Tibial artery (tissue), 4 donors: ENCODE measurements around the gene GBF1.
A peak's percentile ranks its signal among the peaks of the same experiment; 100 is the strongest.

Source experiments
- DNase-seq, 2 donors: peaks; one replicate each; pipeline ENCODE4 v3.0.0-alpha.2; 2019
- H3K27ac ChIP-seq, 2 donors: fragments of 200-600 bp; sonication (generic) in 1 of 2; 1 replicate in 1 of 2; 2 replicates in 1 of 2; pipeline ENCODE4 v1.5.1; 2018 to 2019; ENCODE audit warnings: mild to moderate bottlenecking in 1 of 2
- H3K27me3 ChIP-seq, 2 donors: fragments of 200-600 bp; sonication (generic) in 1 of 2; one replicate each; pipeline versions ENCODE4 v1.5.1 to v1.6.0; 2016 to 2019
- H3K36me3 ChIP-seq, 3 donors: fragments of 200-600 bp; sonication (generic) in 2 of 3; one replicate each; pipeline ENCODE4 v1.5.1; 2016 to 2019; ENCODE audit warnings: mild to moderate bottlenecking in 2 of 3
- H3K4me1 ChIP-seq, 4 donors: fragments of 200-600 bp; sonication (generic) in 2 of 4; 1 replicate in 3 of 4; 2 replicates in 1 of 4; pipeline ENCODE4 v1.5.1; 2016 to 2019
- H3K4me3 ChIP-seq, 2 donors: fragments of 200-600 bp; sonication (generic) in 1 of 2; 1 replicate in 1 of 2; 2 replicates in 1 of 2; pipeline ENCODE4 v1.5.1; 2018 to 2019; ENCODE audit warnings: mild to moderate bottlenecking in 2 of 2
- H3K9me3 ChIP-seq, 3 donors: fragments of 200-600 bp; sonication (generic) in 1 of 3; one replicate each; pipeline ENCODE4 v1.5.1; 2016 to 2019
- intact Hi-C: fragments of 100-400 bp; cut with DNase I; formaldehyde crosslinking; loops from one replicate; pipeline ENCODE4 v1.15.0; 2023; ENCODE audit warnings: low total_unique reads
- TF ChIP-seq, protein P1 (sequence below), 2 experiments: fragments of 200-600 bp in 1 of 2; fragments of 450-650 bp in 1 of 2; IDR thresholded peaks; one replicate each; pipeline ENCODE4 v1.5.1; 2017 to 2019; ENCODE audit warnings: antibody characterized with exemption in 2 of 2, mild to moderate bottlenecking in 1 of 2, moderate library complexity in 1 of 2

Gene GBF1

DNA sequence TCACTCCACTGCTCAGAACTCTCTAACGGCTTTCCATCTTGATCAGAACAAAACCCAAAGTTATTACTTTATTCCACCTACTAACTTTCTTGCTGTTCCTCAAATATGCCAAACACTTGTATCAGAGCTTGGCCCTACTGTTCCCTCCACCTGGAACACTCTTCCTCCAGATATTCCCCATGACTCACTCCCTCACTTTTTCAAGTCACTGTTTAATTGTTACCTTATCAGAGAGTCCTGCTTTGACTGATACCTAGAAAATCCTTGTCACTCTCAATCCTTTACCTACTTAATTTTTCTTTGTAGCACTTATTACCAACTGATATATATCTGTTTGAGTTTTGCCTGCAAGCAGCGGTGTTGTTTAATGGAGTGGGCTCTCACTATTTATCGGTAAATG is 144.6 kb downstream of the GBF1 start:
- no peaks in the 10 kb centered on the region for H3K27me3 ChIP-seq
- intact Hi-C loops, result no loop called here

DNA sequence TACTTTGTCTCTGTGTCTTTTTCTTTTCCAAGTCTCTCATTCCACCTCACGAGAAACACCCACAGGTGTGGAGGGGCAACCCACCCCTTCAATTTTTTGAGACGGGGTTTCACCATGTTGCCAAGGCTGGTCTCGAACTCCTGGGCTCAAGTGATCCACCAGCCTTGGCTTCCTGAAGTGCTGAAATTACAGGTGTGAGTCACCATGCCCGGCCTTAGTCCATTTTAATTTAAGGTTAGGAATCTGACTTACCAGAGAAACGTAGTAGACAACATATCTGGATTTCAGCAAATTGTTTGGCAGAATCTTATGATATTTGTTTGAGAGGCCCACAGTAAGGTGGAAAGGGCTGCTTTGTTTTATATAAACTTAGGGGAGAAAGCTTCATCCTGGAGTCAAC is 147.0 kb downstream of the GBF1 start:
- TF ChIP-seq, protein P1, sequence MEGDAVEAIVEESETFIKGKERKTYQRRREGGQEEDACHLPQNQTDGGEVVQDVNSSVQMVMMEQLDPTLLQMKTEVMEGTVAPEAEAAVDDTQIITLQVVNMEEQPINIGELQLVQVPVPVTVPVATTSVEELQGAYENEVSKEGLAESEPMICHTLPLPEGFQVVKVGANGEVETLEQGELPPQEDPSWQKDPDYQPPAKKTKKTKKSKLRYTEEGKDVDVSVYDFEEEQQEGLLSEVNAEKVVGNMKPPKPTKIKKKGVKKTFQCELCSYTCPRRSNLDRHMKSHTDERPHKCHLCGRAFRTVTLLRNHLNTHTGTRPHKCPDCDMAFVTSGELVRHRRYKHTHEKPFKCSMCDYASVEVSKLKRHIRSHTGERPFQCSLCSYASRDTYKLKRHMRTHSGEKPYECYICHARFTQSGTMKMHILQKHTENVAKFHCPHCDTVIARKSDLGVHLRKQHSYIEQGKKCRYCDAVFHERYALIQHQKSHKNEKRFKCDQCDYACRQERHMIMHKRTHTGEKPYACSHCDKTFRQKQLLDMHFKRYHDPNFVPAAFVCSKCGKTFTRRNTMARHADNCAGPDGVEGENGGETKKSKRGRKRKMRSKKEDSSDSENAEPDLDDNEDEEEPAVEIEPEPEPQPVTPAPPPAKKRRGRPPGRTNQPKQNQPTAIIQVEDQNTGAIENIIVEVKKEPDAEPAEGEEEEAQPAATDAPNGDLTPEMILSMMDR (IDR thresholded peaks at IDR 0.05), result no peak
- H3K9me3 ChIP-seq, result no peaks in the 10 kb centered on the region
- intact Hi-C loops, result no loop called here
- peaks cover 0 to 4% (median 0%) of the 10 kb centered on the region in 3 donors for H3K36me3 ChIP-seq
- DNase-seq, result no peak
- H3K27me3 ChIP-seq, result no peaks in the 10 kb centered on the region
- H3K4me1 ChIP-seq, result peaks cover 0 to 25% (median 20%) of the 10 kb centered on the region in 4 donors
- no peak overlapping the region for H3K27ac ChIP-seq
- no peak overlapping the region for H3K4me3 ChIP-seq

More for the DNA sequence above, 144.6 kb downstream of the GBF1 start:
- no peak for DNase-seq
- no peak overlapping the region for H3K4me3 ChIP-seq
- H3K27ac ChIP-seq, result no peak overlapping the region
- H3K9me3 ChIP-seq, result no peaks in the 10 kb centered on the region
- H3K36me3 ChIP-seq, result no peaks in the 10 kb centered on the region
- TF ChIP-seq, protein P1 (IDR thresholded peaks at IDR 0.05), result no peak
- peaks cover 0 to 17% (median 11%) of the 10 kb centered on the region in 4 donors for H3K4me1 ChIP-seq

DNA sequence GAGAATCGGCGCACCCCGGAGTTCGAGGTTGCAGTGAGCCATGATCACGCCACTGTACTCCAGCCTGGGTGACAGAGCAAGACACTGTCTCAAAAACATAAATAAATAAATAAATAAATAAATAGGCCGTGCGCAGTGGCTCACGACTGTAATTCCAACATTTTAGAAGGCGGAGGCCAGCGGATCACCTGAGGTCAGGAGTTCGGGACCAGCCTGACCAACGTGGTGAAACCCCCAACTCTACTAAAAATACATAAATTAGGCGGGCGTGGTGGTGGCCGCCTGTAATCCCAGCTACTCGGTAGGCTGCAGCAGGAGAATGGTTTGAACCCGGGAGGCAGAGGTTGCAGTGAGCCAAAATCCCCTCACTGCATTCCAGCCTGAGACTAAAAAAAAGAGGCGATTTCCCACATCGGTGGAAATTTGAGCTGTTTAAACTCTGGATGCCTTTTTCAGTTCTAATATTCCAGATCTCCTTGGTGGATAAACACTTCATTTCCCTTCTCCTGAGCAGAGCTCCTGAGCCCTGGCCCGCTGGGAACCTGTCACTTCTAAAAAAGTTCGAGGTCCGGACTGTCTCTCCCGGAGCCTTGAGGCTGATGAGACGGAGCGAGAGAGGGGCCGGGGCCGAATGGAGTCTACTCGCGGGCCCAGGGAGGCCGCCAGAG is 148.2 kb downstream of the GBF1 start:
- Histone ChIP-seq H3K36me3 (peaks cover 0 to 16% (median 0%) of the 10 kb centered on the region in 3 donors), H3K4me1 (peaks cover 0 to 33% (median 21%) of the 10 kb centered on the region in 4 donors), H3K4me3 (peak overlapping the region; percentile 64 to 79), H3K27ac (peak overlapping the region; percentile 91 to 93), H3K9me3 (no peaks in the 10 kb centered on the region), H3K27me3 (no peaks in the 10 kb centered on the region)
- intact Hi-C loops, result no loop called here
- TF ChIP-seq, protein P1 (IDR thresholded peaks at IDR 0.05), result no peak
- DNase-seq, result no peak

DNA sequence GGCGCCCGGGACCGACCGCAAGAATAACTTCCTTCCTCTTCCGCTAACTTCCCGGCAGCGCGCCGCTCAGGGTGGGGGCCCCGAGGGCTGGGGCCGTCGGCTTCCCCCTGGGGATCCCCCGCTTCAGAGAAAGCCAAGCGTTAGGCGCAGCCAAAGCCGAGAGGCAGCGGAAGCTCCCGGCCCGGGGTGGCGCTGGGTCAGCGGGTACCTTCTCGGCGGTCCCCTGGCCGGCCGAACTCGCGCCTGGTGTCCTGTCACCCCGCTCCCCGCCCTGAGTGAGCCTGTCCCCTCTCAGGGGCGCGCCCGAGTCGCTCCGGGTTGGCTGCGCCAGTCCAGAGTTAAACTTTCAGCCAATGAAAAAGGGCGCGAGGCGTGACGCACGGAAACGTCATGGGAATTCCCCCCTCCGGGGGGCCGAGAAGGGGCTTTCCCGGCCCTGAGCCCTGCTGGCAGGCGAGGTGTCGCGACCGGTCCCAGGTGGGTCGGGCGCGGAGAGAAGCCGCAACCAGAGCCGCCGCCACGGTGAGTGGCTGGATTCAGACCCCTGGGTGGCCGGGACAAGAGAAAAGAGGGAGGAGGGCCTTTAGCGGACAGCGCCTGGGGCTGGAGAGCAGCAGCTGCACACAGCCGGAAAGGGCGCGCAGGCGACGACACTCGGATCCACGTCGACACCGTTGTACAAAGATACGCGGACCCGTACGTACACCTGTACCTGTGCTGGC is 148.9 kb downstream of the GBF1 start:
- peak overlapping the region; percentile 64 to 79 for H3K4me3 ChIP-seq
- peak overlapping the region; percentile 91 to 93 for H3K27ac ChIP-seq
- H3K27me3 ChIP-seq, result no peaks in the 10 kb centered on the region
- DNase-seq, result peak; percentile 94 to 95
- peaks cover 0 to 38% (median 24%) of the 10 kb centered on the region in 4 donors for H3K4me1 ChIP-seq
- peaks cover 0 to 16% (median 0%) of the 10 kb centered on the region in 3 donors for H3K36me3 ChIP-seq
- H3K9me3 ChIP-seq, result no peaks in the 10 kb centered on the region
- TF ChIP-seq, protein P1 (IDR thresholded peaks at IDR 0.05), result peak; percentile 94 to 95
- intact Hi-C loops, result no loop called here

DNA sequence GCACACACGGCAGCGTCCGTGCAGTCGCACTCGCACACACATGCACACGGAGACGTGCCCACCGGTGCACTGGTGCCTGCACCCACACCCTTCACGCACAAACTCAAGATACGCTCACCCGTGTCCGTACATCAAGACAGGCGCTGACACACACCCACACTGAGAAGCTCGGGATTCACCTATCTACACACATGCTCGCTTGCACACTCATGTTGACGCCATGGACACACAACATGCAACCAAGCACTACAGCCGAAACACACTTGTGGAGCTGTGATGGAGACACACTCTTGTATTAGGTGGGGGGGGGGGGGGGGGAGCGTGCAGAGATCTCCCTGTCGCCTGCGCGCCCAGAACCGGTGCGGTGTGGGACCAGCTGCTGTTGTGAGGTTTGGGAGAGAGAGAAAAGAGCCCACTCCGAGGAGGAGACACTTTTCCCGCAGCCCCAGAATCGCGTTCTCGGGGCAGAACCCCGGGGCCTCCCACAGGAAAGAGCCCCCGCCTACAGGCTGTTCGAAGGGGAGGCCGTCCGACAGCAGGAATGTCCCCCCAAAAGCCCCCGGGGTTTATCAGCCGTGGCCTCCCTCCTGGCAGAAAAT is 149.6 kb downstream of the GBF1 start:
- H3K27ac ChIP-seq, result peak overlapping the region; percentile 91 to 93
- intact Hi-C loops, result no loop called here
- H3K9me3 ChIP-seq, result no peaks in the 10 kb centered on the region
- peaks cover 0 to 16% (median 0%) of the 10 kb centered on the region in 3 donors for H3K36me3 ChIP-seq
- no peak for DNase-seq
- peaks cover 4 to 43% (median 28%) of the 10 kb centered on the region in 4 donors for H3K4me1 ChIP-seq
- peak overlapping the region; percentile 64 to 79 for H3K4me3 ChIP-seq
- H3K27me3 ChIP-seq, result no peaks in the 10 kb centered on the region
- TF ChIP-seq, protein P1 (IDR thresholded peaks at IDR 0.05), result no peak
